Psoas muscle (tissue), 8 donors: ENCODE results near the gene CORO1C. TPM values are rescaled to one million over a fixed set of nuclear protein-coding genes. Genes with fewer than 3 reads are reported as not detected.

Experiments used
- ATAC-seq, 4 donors: fragments of 200-7000 bp; cut with Tn5 transposase; one replicate each; pipeline ENCODE4 v1.9.1; 2020; ENCODE audit warnings: moderate library complexity in 3 of 4, mild to moderate bottlenecking in 2 of 4
- DNase-seq, 2 donors: peaks; one replicate each; pipeline ENCODE4 v3.0.0-alpha.2; 2020
- H3K27ac ChIP-seq: fragments of 200-600 bp; one replicate; pipeline ENCODE4 v1.8.0; 2022
- H3K27me3 ChIP-seq, 3 donors: fragments of 200-600 bp in 1 of 3; one replicate each; pipeline versions ENCODE4 v1.6.1 to v1.8.0; 2013 to 2022; ENCODE audit warnings: low read length in 2 of 3, mild to moderate bottlenecking in 2 of 3, moderate library complexity in 1 of 3; ENCODE audit not compliant: insufficient read depth in 3 of 3
- H3K36me3 ChIP-seq, 2 donors: fragments of 200-600 bp in 1 of 2; one replicate each; pipeline versions ENCODE4 v1.6.1 to v1.8.0; 2013 to 2022; ENCODE audit warnings: low read depth in 1 of 2, mild to moderate bottlenecking in 1 of 2, moderate library complexity in 1 of 2; ENCODE audit not compliant: insufficient read depth in 1 of 2
- H3K4me1 ChIP-seq: fragments of 200-600 bp; one replicate; pipeline ENCODE4 v1.8.0; 2022
- H3K4me3 ChIP-seq: fragments of 200-600 bp; one replicate; pipeline ENCODE4 v1.8.0; 2022; ENCODE audit warnings: mild to moderate bottlenecking
- H3K9me3 ChIP-seq: fragments of 200-600 bp; one replicate; pipeline ENCODE4 v1.8.0; 2022
- WGBS, 3 donors: extraction: QIAGEN DNeasy Blood & Tissue Kit; methylation state at CpG; one replicate each; pipeline versions ENCODE4 v1.1.6 to v1.1.7; 2013; 5-methylcytosine and 5-hydroxymethylcytosine counted together
- intact Hi-C, 2 donors: fragments of 100-400 bp; cut with DNase I; formaldehyde crosslinking; loops; one replicate each; pipeline versions ENCODE4 v1.11.0 to v1.14.2; 2022
- polyA plus RNA-seq, 3 donors: library from polyadenylated mRNA; stranded (reverse); fragments of 200-250 nt; gene quantifications; one replicate each; pipeline ENCODE4 v1.2.3, GENCODE V29; 2013
- total RNA-seq, 4 donors: library from RNA; stranded (reverse); fragmentation: NEBNext Ultra II Directional in 2 of 4; extraction: Animal tissue kit (Norgen Biotek cat#: 25700) in 2 of 4; gene quantifications; one replicate each; pipeline versions ENCODE4 v1.2.1 to v1.2.4, GENCODE V29; 2021 to 2023
- TF ChIP-seq, protein P1 (sequence below): fragments of 200-600 bp; IDR thresholded peaks from one replicate; pipeline ENCODE4 v1.8.0; 2022; ENCODE audit warnings: antibody characterized with exemption
- donor health status: healthy with polysubstance abuse.
- donor health status: DM: no; HTN: no; CAD: no; lungs with moderate emphysema.
- donor health status: Bipolar disorder and iron deficiency.
- donor health status: healthy.
- donor health status: DM: yes; HTN: yes; CAD: no.
- donor health status: DM: no; HTN: no; CAD: no.
- donor health status: DM: no; HTN: no; CAD: no.
- donor health status: DM: yes; HTN: yes; CAD: no.

Gene CORO1C
- total and polyA plus RNA-seq, 7 donors: 16.9 to 67.1 (median 40.5) TPM

- intact Hi-C loops: no loop called here
- DNase-seq (no peak), ATAC-seq (no peak)
- Histone ChIP-seq H3K9me3 (peaks cover 5% of the 10 kb centered on the region), H3K4me1 (peaks cover 4% of the 10 kb centered on the region), H3K27me3 (peaks cover 0 to 3% (median 0%) of the 10 kb centered on the region in 3 donors), H3K4me3 (no peak overlapping the region), H3K27ac (no peak overlapping the region), H3K36me3 (no peaks in the 10 kb centered on the region)
- 40 to 50% (median 46%) methylated on average over 8 to 9 of the region's 9 CpGs for WGBS, 3 donors
- TF ChIP-seq, protein P1, sequence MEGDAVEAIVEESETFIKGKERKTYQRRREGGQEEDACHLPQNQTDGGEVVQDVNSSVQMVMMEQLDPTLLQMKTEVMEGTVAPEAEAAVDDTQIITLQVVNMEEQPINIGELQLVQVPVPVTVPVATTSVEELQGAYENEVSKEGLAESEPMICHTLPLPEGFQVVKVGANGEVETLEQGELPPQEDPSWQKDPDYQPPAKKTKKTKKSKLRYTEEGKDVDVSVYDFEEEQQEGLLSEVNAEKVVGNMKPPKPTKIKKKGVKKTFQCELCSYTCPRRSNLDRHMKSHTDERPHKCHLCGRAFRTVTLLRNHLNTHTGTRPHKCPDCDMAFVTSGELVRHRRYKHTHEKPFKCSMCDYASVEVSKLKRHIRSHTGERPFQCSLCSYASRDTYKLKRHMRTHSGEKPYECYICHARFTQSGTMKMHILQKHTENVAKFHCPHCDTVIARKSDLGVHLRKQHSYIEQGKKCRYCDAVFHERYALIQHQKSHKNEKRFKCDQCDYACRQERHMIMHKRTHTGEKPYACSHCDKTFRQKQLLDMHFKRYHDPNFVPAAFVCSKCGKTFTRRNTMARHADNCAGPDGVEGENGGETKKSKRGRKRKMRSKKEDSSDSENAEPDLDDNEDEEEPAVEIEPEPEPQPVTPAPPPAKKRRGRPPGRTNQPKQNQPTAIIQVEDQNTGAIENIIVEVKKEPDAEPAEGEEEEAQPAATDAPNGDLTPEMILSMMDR: no peak
Measured at GRCh38 chr12:108613548-108613947, 117.8 kb downstream of the CORO1C start.

DNA sequence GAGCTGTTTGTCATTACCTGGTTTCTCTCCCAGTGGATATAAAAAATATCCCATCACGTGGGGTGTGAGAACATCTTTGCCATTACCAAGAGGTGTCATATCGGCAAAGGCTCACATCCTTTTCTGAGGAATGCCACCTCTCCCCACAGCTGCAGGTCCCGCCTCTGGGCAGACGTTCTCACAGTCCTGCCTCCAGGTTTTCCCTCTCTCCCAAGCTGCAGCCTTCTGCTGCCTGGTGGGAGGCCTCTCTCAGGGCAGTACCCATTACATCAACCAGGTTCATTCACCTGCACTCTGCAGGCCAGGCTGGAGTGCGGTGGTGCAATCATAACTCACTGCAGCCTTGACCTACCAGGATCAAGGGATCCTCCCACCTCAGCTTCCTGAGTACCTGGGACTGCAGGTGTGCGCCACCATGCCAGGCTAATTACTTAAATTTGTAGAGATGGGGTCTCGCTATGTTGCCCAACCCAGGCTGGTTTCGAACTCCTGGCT is 118.5 kb downstream of the CORO1C start:
- no peak overlapping the region for H3K4me3 ChIP-seq
- 75 to 81% (median 75%) methylated on average over 8 of the region's 8 CpGs for WGBS, 3 donors
- intact Hi-C loops: no loop called here
- no peaks in the 10 kb centered on the region for H3K36me3 ChIP-seq
- H3K27me3 ChIP-seq: peaks cover 0 to 3% (median 0%) of the 10 kb centered on the region in 3 donors
- peaks cover 5% of the 10 kb centered on the region for H3K9me3 ChIP-seq
- DNase-seq: no peak
- ATAC-seq: no peak
- H3K4me1 ChIP-seq: no peaks in the 10 kb centered on the region
- H3K27ac ChIP-seq: no peak overlapping the region
- TF ChIP-seq, protein P1: no peak

GRCh38 chr12:108611884-108612415 is 119.4 kb downstream of the CORO1C start:
- H3K4me3 ChIP-seq: no peak overlapping the region
- no peaks in the 10 kb centered on the region for H3K36me3 ChIP-seq
- ATAC-seq: no peak
- no peak for DNase-seq
- no peak overlapping the region for H3K27ac ChIP-seq
- peaks cover 0 to 3% (median 0%) of the 10 kb centered on the region in 3 donors for H3K27me3 ChIP-seq
- TF ChIP-seq, protein P1: no peak
- intact Hi-C loops: no loop called here
- no peaks in the 10 kb centered on the region for H3K4me1 ChIP-seq
- 64 to 82% (median 69%) methylated on average over 5 of the region's 5 CpGs for WGBS, 3 donors
- peaks cover 5% of the 10 kb centered on the region for H3K9me3 ChIP-seq

DNA sequence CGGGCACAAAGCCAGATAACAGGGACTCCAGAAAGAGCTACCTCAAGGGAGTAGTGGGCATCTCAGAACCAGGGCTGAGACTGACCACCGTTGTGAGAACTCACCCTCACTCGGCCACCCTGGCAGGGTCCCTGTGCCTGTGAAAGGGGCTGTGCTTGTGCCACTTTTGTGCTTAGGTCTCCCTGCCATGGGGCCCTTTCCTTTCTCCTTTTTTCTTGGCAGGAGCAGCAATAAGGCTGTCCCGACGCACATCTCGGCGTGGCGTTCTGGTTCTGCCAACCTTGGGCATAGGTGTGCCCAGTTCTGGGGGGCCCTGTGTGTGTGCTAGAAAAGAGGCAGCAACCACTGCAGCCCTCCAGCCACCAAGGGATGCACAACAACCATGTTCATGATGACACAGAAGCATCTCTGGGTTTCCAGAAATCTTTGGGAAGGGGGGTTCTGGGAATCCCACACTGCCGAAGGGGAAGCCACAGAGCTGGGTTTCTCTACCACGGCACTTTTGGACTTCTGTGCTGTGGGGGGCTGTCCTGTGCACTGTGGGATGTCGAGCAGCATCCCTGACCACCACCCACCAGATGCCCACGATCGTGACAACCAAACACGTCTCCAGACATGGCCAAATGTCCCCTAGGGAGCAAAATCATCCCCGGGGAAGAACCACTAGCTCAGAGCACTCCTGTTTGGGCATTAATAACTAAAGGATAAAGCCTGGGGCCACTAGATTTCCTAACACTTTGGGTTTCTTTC is 120.3 kb downstream of the CORO1C start:
- Histone ChIP-seq H3K27me3 (peaks cover 0 to 3% (median 0%) of the 10 kb centered on the region in 3 donors), H3K27ac (no peak overlapping the region), H3K36me3 (no peaks in the 10 kb centered on the region), H3K4me1 (no peaks in the 10 kb centered on the region), H3K9me3 (peaks cover 5% of the 10 kb centered on the region), H3K4me3 (no peak overlapping the region)
- ATAC-seq: no peak
- WGBS, 3 donors: 70 to 82% (median 75%) methylated on average over 15 of the region's 15 CpGs
- DNase-seq: no peak
- TF ChIP-seq, protein P1: no peak
- intact Hi-C loops: no loop called here
